ENCODE results near the gene BCAS3.
A peak's percentile ranks its signal among the peaks of the same experiment; 100 is the strongest.

The BCAS3 gene

GRCh38 chr17:61410141-61411010 is 732.7 kb downstream of the BCAS3 start:
- peak; percentile 75 for DNase-seq (ENCODE audit: low spot score)

- DNase-seq (ENCODE audit: low spot score): no peak
Observed at GRCh38 chr17:61411011-61411260, 733.3 kb downstream of the BCAS3 start.

- peak; percentile 55 for DNase-seq (ENCODE audit: low spot score)
Observed at GRCh38 chr17:61411261-61412142, 733.9 kb downstream of the BCAS3 start.

- DNase-seq (ENCODE audit: low spot score): peak; percentile 89
Observed at GRCh38 chr17:61412143-61412859, 734.6 kb downstream of the BCAS3 start.

- DNase-seq (ENCODE audit: low spot score): no peak
Observed at GRCh38 chr17:61412860-61413660, 735.4 kb downstream of the BCAS3 start.

- no peak for DNase-seq (ENCODE audit: low spot score)
Observed at GRCh38 chr17:61413661-61414126, 736.0 kb downstream of the BCAS3 start.

DNA sequence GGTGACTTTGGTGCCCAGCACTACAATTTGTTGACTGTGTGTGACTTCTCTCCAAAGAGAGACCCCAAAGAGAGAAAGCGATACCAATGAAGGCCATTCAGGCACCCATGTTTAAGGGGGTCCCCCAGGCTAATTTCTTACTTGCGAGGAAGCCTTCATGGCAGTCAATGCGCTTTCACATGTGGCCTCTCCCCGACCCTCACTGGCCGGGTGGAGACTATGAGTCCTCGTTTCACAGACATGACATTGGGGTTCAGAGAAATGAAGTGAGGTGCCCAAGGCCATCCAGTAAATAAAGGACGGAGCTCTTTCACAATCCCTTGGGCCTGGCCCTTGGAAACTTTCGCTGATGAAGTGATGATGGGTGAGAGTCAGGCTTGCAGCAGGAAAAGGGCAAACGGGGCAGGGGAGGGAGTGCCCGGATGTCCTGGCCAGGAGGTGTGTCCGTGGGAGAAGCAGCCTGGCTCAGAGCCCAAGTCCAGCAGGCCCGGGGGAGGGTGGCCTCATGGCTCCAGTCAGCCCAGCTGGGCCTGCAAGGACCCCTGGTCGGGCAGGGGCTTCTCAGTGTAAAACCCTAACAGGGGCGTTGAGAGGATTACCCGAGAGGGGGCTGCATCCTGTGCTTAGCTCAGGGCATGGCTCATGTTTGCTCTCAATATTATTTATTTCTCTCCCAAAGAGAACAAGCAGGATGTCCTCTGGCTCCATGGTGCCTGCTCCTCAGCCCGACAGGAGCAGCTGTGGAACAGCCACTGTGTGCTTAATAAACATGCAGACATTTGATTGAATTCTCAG is 736.7 kb downstream of the BCAS3 start:
- no peak for DNase-seq (ENCODE audit: low spot score)

DNA sequence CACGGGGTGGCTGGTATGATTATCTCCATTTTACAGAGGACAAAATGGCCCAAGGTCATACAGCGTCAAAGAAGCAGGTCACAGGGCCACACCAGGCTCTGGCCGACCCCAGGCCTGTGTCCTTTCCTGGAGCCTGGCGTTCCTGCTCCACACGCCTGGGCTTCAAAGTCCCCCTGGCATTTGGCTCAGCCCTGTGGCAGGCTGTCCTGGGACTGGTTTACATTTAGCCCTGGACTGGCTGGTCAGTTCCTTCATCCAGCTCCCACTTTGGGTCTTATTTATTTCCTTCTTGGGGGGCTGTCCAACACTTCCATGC is 737.2 kb downstream of the BCAS3 start:
- DNase-seq (ENCODE audit: low spot score): no peak

DNA sequence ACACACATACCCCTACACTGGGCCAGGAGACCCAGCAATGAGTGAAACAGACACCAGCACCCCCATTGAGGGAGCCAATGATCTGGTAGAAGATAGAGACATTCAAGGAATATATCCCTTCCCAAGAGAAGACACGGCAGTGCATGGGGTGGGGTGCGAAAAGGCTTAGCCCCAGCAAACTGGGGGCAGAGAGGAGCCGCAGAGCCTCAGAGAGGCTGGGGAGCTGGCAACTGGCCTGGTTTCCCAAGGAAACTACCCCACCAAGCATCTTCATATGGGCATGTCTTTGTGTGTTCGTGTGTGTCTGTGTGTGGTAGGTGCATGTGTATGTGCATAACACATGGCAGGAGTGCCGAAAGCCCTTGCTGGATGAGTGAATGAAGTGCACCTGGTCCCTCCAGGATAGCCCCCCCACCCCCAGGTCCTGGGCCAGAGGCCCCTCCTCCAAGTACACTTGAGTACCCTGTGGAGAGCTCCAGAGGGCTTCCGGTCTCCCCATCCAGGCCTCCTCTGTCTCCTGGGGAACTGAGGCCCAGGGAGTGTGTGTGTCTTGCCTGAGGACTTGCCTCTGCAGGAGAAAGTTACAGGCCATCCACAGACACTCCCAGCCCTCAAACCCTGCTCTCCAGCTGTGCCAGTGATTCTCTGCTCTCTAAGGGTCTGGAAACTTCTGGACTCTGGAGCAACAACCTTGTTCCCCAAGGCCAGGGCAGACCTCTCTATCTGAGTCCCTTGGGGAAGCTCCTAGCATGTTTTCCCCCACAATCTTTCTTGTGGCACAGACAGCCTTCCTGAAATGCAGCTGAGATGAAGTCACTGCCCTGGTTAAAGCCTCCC is 737.9 kb downstream of the BCAS3 start:
- DNase-seq (ENCODE audit: low spot score): no peak

- DNase-seq (ENCODE audit: low spot score): no peak
Observed at GRCh38 chr17:61416211-61416539, 738.5 kb downstream of the BCAS3 start.

- peak; percentile 93 for DNase-seq (ENCODE audit: low spot score)
Observed at GRCh38 chr17:61416540-61417363, 739.1 kb downstream of the BCAS3 start.

DNA sequence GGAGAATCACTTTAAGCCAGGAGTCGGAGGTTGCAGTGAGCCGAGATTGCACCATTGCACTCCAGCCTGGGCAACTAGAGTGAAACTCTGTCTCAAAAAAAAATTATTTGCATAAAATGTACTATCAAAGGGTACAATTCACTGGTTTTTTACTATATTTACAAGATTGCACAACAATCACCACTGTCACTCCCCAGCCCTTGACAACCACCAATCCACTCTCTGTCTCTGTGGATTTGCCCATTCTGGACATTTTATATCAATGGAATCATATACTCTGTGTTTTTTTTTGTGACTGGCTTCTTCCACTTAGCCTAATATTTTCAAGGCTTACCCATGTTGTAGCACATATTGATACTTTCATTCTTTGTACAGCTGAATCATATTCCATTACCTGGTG is 740.8 kb downstream of the BCAS3 start:
- DNase-seq (ENCODE audit: low spot score): no peak

DNA sequence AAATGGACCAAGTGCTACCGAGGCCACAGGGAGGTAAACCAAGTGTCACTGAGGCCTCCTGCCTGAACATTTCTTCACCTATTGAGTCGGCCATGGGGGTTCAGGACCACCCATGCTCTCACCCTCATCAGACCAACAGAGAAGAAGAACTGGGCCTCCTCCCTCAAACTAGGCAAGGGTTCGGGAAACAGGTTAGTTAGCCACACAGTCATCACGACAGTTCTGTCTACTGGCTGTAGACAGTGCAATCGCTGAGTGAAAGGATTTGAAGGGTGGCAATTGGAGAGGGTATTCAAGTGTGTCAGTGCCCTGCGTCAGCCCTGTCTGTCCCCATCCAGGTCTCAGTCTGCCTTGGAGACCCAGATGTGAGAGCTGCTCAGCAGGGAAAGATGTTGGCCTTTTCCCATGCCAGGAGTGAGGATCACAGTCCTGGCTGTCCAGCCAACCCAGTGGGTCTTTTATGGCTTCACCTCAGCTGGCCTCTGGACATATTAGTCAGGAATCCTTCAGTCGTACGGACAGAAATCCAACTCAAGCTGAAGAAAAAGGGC is 741.9 kb downstream of the BCAS3 start:
- DNase-seq (ENCODE audit: low spot score): no peak

- no peak for DNase-seq (ENCODE audit: low spot score)
Observed at GRCh38 chr17:61420052-61420451, 742.4 kb downstream of the BCAS3 start.

- no peak for DNase-seq (ENCODE audit: low spot score)
Observed at GRCh38 chr17:61420745-61421398, 743.2 kb downstream of the BCAS3 start.

DNA sequence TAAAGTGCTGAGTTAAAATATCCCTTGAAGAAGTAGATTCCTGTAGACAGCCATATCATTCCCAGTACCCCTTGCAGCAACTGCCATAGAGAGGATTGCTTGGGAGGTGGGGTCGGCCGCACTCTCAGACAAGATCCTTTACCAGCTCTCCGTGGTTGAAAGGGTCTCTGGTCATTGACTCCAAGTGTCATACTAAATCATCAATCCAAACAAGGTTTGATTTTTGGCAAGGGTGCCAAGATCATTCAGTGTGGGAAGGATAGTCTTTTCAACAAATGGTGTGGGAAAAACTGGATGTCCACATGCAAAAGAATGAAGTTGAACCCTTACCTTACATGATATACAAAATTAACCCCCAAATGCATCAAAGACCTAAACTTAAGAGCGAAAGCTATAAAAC is 743.8 kb downstream of the BCAS3 start:
- DNase-seq (ENCODE audit: low spot score): no peak

DNA sequence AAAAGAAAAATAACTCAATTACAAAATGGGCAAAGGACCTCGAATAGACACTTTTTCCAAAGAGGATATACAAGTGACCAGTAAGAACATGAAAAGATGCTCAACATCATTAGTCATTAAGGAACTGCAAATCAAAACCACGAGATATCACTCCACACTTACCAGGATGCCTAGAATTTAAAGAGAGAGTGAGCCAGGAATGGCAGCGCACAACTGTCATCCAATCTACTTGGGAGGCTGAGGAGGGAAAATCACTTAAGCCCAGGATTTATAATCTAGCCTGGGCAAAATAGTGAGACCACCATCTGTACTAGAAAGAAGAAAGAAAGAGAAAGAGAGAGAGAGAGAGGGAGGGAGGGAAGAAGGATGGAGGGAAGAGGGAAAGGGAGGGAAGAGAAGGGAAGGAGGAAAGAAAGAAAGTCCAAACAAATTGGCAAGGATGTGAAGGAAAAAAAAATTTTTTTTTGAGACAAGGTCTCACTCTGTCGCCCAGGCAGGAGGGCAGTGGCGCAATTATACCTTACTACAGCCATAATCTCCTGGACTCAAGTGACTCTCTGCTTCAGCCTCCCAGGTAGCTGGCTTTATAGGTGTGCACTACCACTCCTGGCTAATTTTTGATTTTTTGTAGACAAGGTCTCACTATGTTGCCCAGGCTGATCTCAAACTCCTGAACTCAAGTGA is 744.6 kb downstream of the BCAS3 start:
- no peak for DNase-seq (ENCODE audit: low spot score)

DNA sequence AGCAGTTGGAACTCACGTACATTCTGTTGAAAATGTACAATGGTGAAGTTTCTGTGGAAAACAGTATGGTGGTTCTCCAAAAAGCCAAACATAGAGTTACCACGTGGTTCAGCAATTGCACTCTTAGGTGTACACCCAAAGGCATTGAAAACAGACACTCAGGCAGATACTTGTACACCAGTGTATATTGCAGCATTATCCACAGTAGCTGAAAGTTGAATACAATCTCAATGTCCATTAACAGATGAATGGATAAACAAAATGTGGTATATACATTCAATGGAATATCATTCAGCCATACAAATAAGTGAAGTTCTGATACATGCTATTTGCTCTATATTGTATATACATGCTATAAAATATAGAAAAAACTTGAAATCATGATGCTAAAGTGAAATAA is 745.2 kb downstream of the BCAS3 start:
- no peak for DNase-seq (ENCODE audit: low spot score)
